K562 (cell line): ENCODE data around the gene PYCR2. TPM values are rescaled to one million over a fixed set of nuclear protein-coding genes. Genes with fewer than 3 reads are reported as not detected.
A peak's percentile ranks its signal among the peaks of the same experiment; 100 is the strongest.

ENCODE experiments used
- E2F4 ChIP-seq: sonication (generic); formaldehyde crosslinking; IDR thresholded peaks from 2 replicates; pipeline ENCODE4 v1.8.0; 2022; ENCODE audit warnings: mild to moderate bottlenecking, low read depth, missing genetic modification reagents
- GATAD2A ChIP-seq: fragments of 450-650 bp; IDR thresholded peaks from 2 replicates; pipeline ENCODE4 v1.6.1; 2017
- ID3 ChIP-seq, 2 experiments: fragments of 250-450 bp in 1 of 2; fragments of 450-650 bp in 1 of 2; sonication (Bioruptor Pico) in 1 of 2; IDR thresholded peaks; 2 replicates each; pipeline versions ENCODE4 v1.6.1 to v1.8.0; 2016 to 2021; ENCODE audit warnings: mild to moderate bottlenecking in 2 of 2, moderate library complexity in 2 of 2, missing compliant biosample characterization in 1 of 2, missing genetic modification characterization in 1 of 2
- MEF2D ChIP-seq: conservative IDR thresholded peaks from 2 replicates; pipeline ENCODE4 v1.6.1; 2016; ENCODE audit warnings: low read depth, missing genetic modification characterization, missing compliant biosample characterization
- MTA3 ChIP-seq: fragments of 450-650 bp; formaldehyde crosslinking; IDR thresholded peaks from 2 replicates; pipeline ENCODE4 v1.6.1; 2017; ENCODE audit warnings: mild to moderate bottlenecking, borderline replicate concordance
- PTBP1 ChIP-seq: fragments of 200-400 bp; formaldehyde crosslinking; IDR thresholded peaks from 2 replicates; pipeline ENCODE4 v1.6.1; 2017; ENCODE audit warnings: low read depth, low read length
- RBM17 ChIP-seq: fragments of 200-400 bp; formaldehyde crosslinking; IDR thresholded peaks from 2 replicates; pipeline ENCODE4 v1.6.1; 2017; ENCODE audit warnings: low read depth, mild to moderate bottlenecking, low read length, borderline replicate concordance
- SMC3 ChIP-seq: conservative IDR thresholded peaks from 2 replicates; pipeline ENCODE4 v1.6.1; 2011; ENCODE audit warnings: low read depth, low read length, improper control_type of control experiment; ENCODE audit not compliant: insufficient read depth
- TCF7L2 ChIP-seq: fragments of 150-350 bp; IDR thresholded peaks from 2 replicates; pipeline ENCODE4 v1.6.1; 2016; ENCODE audit warnings: low read depth, mild to moderate bottlenecking, low read length, moderate library complexity
- TEAD1 ChIP-seq, 2 experiments: fragments of 450-650 bp in 1 of 2; sonication (generic) in 1 of 2; formaldehyde crosslinking; IDR thresholded peaks; 2 replicates each; pipeline versions ENCODE4 v1.4.0 to v1.8.0; 2020 to 2022; ENCODE audit warnings: mild to moderate bottlenecking in 2 of 2, missing genetic modification reagents in 1 of 2
- ZBTB17 ChIP-seq: fragments of 450-650 bp; formaldehyde crosslinking; IDR thresholded peaks from 2 replicates; pipeline ENCODE4 v1.4.0; 2020; ENCODE audit warnings: mild to moderate bottlenecking
- ZNF280B ChIP-seq: fragments of 250-450 bp; sonication (Bioruptor Pico); IDR thresholded peaks from 2 replicates; pipeline ENCODE4 v1.5.1; 2021; ENCODE audit warnings: mild to moderate bottlenecking
- ZNF324 ChIP-seq: fragments of 250-450 bp; sonication (Bioruptor Pico); IDR thresholded peaks from 2 replicates; pipeline ENCODE4 v1.4.0; 2020; ENCODE audit warnings: mild to moderate bottlenecking
- ZNF407 ChIP-seq: fragments of 450-650 bp; IDR thresholded peaks from 2 replicates; pipeline ENCODE4 v1.6.1; 2016; ENCODE audit warnings: low read depth
- ZNF695 ChIP-seq: fragments of 450-650 bp; formaldehyde crosslinking; IDR thresholded peaks from 2 replicates; pipeline ENCODE4 v1.4.0; 2020; ENCODE audit warnings: mild to moderate bottlenecking, moderate library complexity
- polyA plus RNA-seq, 8 experiments: library from polyadenylated mRNA; depleted of rRNA in 4 of 8; stranded (reverse) in 5 of 8; unstranded in 3 of 8; fragments of >200 nt; fragmentation: Nextera tagmentation in 2 of 8; fragmentation: Illumina TruSeq in 1 of 8; extraction: Ambion mirVana in 2 of 8; extraction: Trizol in 1 of 8; gene quantifications; 2 replicates each; pipeline versions ENCODE4 v1.2.1 to v1.2.3, GENCODE V29; 2011 to 2014; ENCODE audit warnings: inconsistent platforms in 1 of 8, missing spikeins in 1 of 8
- total RNA-seq, 7 experiments: library from RNA; depleted of rRNA in 6 of 7; stranded (reverse); fragments of >200 nt in 6 of 7; fragmentation: Illumina TruSeq in 2 of 7; extraction: Trizol in 2 of 7; gene quantifications; 2 replicates each; pipeline versions ENCODE4 v1.2.1 to v1.2.3, GENCODE V29; 2011 to 2021; ENCODE audit warnings: low replicate concordance in 1 of 7

Gene PYCR2
- total and polyA plus RNA-seq, 9 of the 15 experiments (the other 6 are each of a cell fraction or from before 2014, with no cell fraction given) = 5.5 to 219 (median 127) TPM

GRCh38 chr1:225928186-225929175 lies 4.4 kb upstream of the PYCR2 start (continued):
- TF ChIP-seq RBM17 (no peak), ZNF280B (CRISPR knock-in tag) (no peak), PTBP1 (peak; percentile 80), ZNF324 (CRISPR knock-in tag) (peak; percentile 63; the same call in 1 of the 2 replicates), MEF2D (tag) (peak; percentile 93), TEAD1 (CRISPR knock-in tag; IDR thresholded peaks at IDR 0.05) (peak; percentile 69 to 95; a peak in 2 of 4 replicates), TCF7L2 (no peak), ZNF695 (0 out of 2 replicates have a peak, but pooled peaks have one; percentile 84), SMC3 (no peak), ID3 (CRISPR knock-in tag; IDR thresholded peaks at IDR 0.05) (no peak), ID3 (tag; IDR thresholded peaks at IDR 0.05) (peak; percentile 99), ZBTB17 (peak; percentile 96), ZNF407 (peak; percentile 57; the same call in 1 of the 2 replicates), E2F4 (CRISPR knock-in tag) (no peak), GATAD2A (peak; percentile 96), MTA3 (peak; percentile 92)
